BE2C (cell line): ENCODE data around the gene NAT14.

Experiments
- DNase-seq: peaks from one replicate; pipeline ENCODE4 v3.0.0-alpha.2; 2020
- H3K27me3 ChIP-seq: fragments of 250-450 bp; sonication (Bioruptor Pico); 2 replicates; pipeline ENCODE4 v1.5.1; 2020; ENCODE audit warnings: mild to moderate bottlenecking
- H3K36me3 ChIP-seq: fragments of 250-450 bp; sonication (Bioruptor Pico); 2 replicates; pipeline ENCODE4 v1.5.1; 2020; ENCODE audit warnings: mild to moderate bottlenecking
- H3K4me1 ChIP-seq: fragments of 250-450 bp; sonication (Bioruptor Pico); 2 replicates; pipeline ENCODE4 v1.5.1; 2020
- H3K4me3 ChIP-seq: 2 replicates; pipeline ENCODE4 v1.5.1; 2011; ENCODE audit warnings: low read depth, low read length
- H3K9me3 ChIP-seq: fragments of 250-450 bp; sonication (Bioruptor Pico); 2 replicates; pipeline ENCODE4 v1.5.1; 2020
- TF ChIP-seq, protein P1 (sequence below): IDR thresholded peaks from 2 replicates; pipeline ENCODE4 v1.5.1; 2012; ENCODE audit warnings: mild to moderate bottlenecking, low read depth, low read length

NAT14 gene

DNA sequence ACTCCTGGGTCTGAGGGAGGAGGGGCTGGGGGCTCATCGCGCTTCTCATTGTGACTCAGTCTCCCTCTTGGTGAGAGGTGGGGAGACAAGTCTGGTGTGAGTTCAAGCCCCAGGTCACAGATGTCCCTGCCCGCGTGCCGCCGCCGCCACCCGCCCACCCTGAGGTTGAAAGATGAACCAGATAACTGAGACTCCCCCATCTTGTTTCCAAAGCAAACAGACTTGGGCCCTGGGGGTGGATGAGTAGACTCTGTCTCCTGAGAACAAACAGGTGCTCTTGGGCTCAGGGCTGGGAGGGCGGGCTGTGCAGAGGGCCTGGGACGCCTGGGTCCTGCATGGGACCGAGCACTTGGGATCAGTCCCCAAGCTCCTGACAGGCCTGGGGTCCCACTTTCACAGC, 51.4 kb downstream of the NAT14 start:
- H3K9me3 ChIP-seq = no peaks in the 10 kb centered on the region
- H3K4me1 ChIP-seq = no peaks in the 10 kb centered on the region
- TF ChIP-seq, protein P1, sequence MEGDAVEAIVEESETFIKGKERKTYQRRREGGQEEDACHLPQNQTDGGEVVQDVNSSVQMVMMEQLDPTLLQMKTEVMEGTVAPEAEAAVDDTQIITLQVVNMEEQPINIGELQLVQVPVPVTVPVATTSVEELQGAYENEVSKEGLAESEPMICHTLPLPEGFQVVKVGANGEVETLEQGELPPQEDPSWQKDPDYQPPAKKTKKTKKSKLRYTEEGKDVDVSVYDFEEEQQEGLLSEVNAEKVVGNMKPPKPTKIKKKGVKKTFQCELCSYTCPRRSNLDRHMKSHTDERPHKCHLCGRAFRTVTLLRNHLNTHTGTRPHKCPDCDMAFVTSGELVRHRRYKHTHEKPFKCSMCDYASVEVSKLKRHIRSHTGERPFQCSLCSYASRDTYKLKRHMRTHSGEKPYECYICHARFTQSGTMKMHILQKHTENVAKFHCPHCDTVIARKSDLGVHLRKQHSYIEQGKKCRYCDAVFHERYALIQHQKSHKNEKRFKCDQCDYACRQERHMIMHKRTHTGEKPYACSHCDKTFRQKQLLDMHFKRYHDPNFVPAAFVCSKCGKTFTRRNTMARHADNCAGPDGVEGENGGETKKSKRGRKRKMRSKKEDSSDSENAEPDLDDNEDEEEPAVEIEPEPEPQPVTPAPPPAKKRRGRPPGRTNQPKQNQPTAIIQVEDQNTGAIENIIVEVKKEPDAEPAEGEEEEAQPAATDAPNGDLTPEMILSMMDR = no peak
- H3K27me3 ChIP-seq = no peaks in the 10 kb centered on the region
- no peaks in the 10 kb centered on the region for H3K36me3 ChIP-seq
- no peak for DNase-seq
- no peak overlapping the region for H3K4me3 ChIP-seq
